ENCODE measurements around the gene RNASEH2A. TPM values are rescaled to one million over a fixed set of nuclear protein-coding genes. Genes with fewer than 3 reads are reported as not detected.

Gene RNASEH2A
- total and polyA plus RNA-seq, 2 of the 13 experiments (the other 11 are each of a cell fraction or from before 2014, with no cell fraction given), result 25.1 to 35.8 TPM

DNA sequence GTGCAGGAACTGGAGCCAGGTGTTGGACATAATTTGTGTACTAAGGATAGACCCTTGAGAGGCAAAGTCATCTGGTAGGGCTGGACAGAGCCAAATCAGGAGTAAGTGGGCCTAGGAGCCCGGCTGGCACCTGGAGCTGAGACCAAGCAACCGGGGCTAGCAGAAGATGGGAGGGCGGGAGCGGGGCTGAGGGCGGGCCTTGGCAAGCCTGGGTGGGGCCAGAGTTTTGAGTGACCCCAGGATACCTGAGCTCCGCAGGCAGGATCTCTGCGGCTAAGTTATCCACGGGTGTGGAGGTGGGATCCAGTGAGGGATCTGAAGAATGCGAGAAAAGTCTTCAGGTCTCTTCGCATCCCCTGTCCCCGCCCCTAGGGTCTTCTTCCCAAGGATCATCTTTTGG, 39.2 kb upstream of the RNASEH2A start:
- Histone ChIP-seq H4K20me1 (ENCODE audit: insufficient read depth, low read length) (no peaks in the 10 kb centered on the region), H3K36me3 (replicated peaks in 1 of 2; ENCODE audit: control insufficient read depth in 1 of 2, insufficient read depth in 2 of 2, low read length in 2 of 2) (0 out of 5 replicates have a peak, but pooled peaks cover 0 to 1% of the 10 kb centered on the region in 2 experiments), H3K27me3 (ENCODE audit: control insufficient read depth in 1 of 2, insufficient read depth in 2 of 2, low read length in 2 of 2) (no peaks in the 10 kb centered on the region), H3K79me2 (ENCODE audit: insufficient read depth, low read length) (no peaks in the 10 kb centered on the region), H3K4me1 (ENCODE audit: insufficient read depth, low read length) (0 out of 2 replicates have a peak, but pooled peaks cover 4% of the 10 kb centered on the region), H3K4me2 (ENCODE audit: low read depth, low read length) (no peak overlapping the region), H3K9me3 (ENCODE audit: low read length) (no peaks in the 10 kb centered on the region), H2AFZ (ENCODE audit: low read length) (no peak overlapping the region), H3K27ac (ENCODE audit: extremely low read length, insufficient read depth, low read length) (no peak overlapping the region), H3K4me3 (replicated peaks in 1 of 3; ENCODE audit: insufficient read depth in 1 of 3, low read depth in 2 of 3, low read length in 3 of 3) (no peak overlapping the region), H3K9ac (ENCODE audit: insufficient read depth, low read depth, low read length) (no peak overlapping the region)
- POLR2A ChIA-PET, result interaction anchor here (1.5 to 2.4 kb wide), 2 partner anchors 8 to 25 kb away, joined by 13 to 31 read pairs; partner anchors contain the start of genes HOOK2 and JUNB
- CTCF ChIA-PET (ENCODE audit: low intra/inter-chr PET ratio, low total read pairs), result no interaction called here
- in situ Hi-C loops (cut with HindIII; ENCODE audit: extremely low pct_ligation_motif_present, low pct_unique_long_range_greater_than_20kb) (loop anchor here (5.0 kb wide), 1 partner anchor 35 kb away; the partner anchor contains the start of genes PRDX2 and THSD8), intact Hi-C loops (cut with micrococcal nuclease; ENCODE audit: unreplicated experiment) (loop anchor here (2.0 kb wide), 1 partner anchor 82 kb away; no protein-coding TSS in a partner anchor)
- FAIRE-seq (no peak), ATAC-seq (no peak), DNase-seq (ENCODE audit: low spot score) (no peak)
- BruUV-seq (replicated peaks), result no TSS peak
- WGBS (ENCODE audit: low lambda C conversion rate), result 97% methylated on average over 11 of the region's 11 CpGs
- TF ChIP-seq RORA (CRISPR knock-in tag; IDR thresholded peaks at IDR 0.05), result no peak
- TF ChIP-seq, protein P1, sequence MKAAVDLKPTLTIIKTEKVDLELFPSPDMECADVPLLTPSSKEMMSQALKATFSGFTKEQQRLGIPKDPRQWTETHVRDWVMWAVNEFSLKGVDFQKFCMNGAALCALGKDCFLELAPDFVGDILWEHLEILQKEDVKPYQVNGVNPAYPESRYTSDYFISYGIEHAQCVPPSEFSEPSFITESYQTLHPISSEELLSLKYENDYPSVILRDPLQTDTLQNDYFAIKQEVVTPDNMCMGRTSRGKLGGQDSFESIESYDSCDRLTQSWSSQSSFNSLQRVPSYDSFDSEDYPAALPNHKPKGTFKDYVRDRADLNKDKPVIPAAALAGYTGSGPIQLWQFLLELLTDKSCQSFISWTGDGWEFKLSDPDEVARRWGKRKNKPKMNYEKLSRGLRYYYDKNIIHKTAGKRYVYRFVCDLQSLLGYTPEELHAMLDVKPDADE (CRISPR knock-in tag; IDR thresholded peaks at IDR 0.05), result no peak
- TF ChIP-seq ZNF556 (CRISPR knock-in tag; IDR thresholded peaks at IDR 0.05; ENCODE audit: borderline replicate concordance), result no peak
- no peak for TF ChIP-seq FOXO1 (CRISPR knock-in tag; IDR thresholded peaks at IDR 0.05)
- TF ChIP-seq CREB1 (IDR thresholded peaks at IDR 0.05), result no peak
- no peak for TF ChIP-seq CREB1 (CRISPR knock-in tag; IDR thresholded peaks at IDR 0.05)
- no peak for TF ChIP-seq NFE2L2 (IDR thresholded peaks at IDR 0.05; ENCODE audit: low read length)
- TF ChIP-seq, protein P2, sequence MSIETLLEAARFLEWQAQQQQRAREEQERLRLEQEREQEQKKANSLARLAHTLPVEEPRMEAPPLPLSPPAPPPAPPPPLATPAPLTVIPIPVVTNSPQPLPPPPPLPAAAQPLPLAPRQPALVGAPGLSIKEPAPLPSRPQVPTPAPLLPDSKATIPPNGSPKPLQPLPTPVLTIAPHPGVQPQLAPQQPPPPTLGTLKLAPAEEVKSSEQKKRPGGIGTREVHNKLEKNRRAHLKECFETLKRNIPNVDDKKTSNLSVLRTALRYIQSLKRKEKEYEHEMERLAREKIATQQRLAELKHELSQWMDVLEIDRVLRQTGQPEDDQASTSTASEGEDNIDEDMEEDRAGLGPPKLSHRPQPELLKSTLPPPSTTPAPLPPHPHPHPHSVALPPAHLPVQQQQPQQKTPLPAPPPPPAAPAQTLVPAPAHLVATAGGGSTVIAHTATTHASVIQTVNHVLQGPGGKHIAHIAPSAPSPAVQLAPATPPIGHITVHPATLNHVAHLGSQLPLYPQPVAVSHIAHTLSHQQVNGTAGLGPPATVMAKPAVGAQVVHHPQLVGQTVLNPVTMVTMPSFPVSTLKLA (IDR thresholded peaks at IDR 0.05), result no peak
- TF ChIP-seq, protein P3, sequence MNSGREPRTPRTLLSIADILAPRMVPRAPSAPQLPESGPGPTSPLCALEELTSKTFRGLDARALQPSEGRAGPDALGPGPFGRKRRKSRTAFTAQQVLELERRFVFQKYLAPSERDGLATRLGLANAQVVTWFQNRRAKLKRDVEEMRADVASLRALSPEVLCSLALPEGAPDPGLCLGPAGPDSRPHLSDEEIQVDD (CRISPR knock-in tag; IDR thresholded peaks at IDR 0.05; ENCODE audit: borderline replicate concordance), result no peak
- TF ChIP-seq ZNF790 (CRISPR knock-in tag; IDR thresholded peaks at IDR 0.05; ENCODE audit: borderline replicate concordance), result no peak
- TF ChIP-seq ZBTB42 (CRISPR knock-in tag; IDR thresholded peaks at IDR 0.05), result no peak
- no peak for TF ChIP-seq ZNF234 (CRISPR knock-in tag; conservative IDR thresholded peaks at IDR 0.05)
- no peak for TF ChIP-seq JUNB (CRISPR knock-in tag; IDR thresholded peaks at IDR 0.05; ENCODE audit: borderline replicate concordance)
- no peak for TF ChIP-seq MEF2D (CRISPR knock-in tag; IDR thresholded peaks at IDR 0.05)
- TF ChIP-seq ADNP (CRISPR knock-in tag; IDR thresholded peaks at IDR 0.05), result no peak
- TF ChIP-seq, protein P4, sequence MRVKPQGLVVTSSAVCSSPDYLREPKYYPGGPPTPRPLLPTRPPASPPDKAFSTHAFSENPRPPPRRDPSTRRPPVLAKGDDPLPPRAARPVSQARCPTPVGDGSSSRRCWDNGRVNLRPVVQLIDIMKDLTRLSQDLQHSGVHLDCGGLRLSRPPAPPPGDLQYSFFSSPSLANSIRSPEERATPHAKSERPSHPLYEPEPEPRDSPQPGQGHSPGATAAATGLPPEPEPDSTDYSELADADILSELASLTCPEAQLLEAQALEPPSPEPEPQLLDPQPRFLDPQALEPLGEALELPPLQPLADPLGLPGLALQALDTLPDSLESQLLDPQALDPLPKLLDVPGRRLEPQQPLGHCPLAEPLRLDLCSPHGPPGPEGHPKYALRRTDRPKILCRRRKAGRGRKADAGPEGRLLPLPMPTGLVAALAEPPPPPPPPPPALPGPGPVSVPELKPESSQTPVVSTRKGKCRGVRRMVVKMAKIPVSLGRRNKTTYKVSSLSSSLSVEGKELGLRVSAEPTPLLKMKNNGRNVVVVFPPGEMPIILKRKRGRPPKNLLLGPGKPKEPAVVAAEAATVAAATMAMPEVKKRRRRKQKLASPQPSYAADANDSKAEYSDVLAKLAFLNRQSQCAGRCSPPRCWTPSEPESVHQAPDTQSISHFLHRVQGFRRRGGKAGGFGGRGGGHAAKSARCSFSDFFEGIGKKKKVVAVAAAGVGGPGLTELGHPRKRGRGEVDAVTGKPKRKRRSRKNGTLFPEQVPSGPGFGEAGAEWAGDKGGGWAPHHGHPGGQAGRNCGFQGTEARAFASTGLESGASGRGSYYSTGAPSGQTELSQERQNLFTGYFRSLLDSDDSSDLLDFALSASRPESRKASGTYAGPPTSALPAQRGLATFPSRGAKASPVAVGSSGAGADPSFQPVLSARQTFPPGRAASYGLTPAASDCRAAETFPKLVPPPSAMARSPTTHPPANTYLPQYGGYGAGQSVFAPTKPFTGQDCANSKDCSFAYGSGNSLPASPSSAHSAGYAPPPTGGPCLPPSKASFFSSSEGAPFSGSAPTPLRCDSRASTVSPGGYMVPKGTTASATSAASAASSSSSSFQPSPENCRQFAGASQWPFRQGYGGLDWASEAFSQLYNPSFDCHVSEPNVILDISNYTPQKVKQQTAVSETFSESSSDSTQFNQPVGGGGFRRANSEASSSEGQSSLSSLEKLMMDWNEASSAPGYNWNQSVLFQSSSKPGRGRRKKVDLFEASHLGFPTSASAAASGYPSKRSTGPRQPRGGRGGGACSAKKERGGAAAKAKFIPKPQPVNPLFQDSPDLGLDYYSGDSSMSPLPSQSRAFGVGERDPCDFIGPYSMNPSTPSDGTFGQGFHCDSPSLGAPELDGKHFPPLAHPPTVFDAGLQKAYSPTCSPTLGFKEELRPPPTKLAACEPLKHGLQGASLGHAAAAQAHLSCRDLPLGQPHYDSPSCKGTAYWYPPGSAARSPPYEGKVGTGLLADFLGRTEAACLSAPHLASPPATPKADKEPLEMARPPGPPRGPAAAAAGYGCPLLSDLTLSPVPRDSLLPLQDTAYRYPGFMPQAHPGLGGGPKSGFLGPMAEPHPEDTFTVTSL (CRISPR knock-in tag; IDR thresholded peaks at IDR 0.05; ENCODE audit: borderline replicate concordance), result no peak
